Fibroblast of pulmonary artery (primary cell): Measurements from ENCODE around the gene CREBL2.

Experiments used
- DNase-seq: peaks from one replicate; pipeline ENCODE4 v3.0.0-alpha.2; 2010; ENCODE audit warnings: low read depth
- H3K4me3 ChIP-seq: replicated peaks from 2 replicates; pipeline ENCODE4 v1.5.1; 2011; ENCODE audit warnings: low read depth, mild to moderate bottlenecking, control low read depth, low read length, moderate library complexity
- TF ChIP-seq, protein P1 (sequence below): IDR thresholded peaks from 2 replicates; pipeline ENCODE4 v1.5.1; 2011; ENCODE audit warnings: mild to moderate bottlenecking, control low read depth, low read length, inconsistent platforms; ENCODE audit errors: missing control alignments

The CREBL2 gene

DNA sequence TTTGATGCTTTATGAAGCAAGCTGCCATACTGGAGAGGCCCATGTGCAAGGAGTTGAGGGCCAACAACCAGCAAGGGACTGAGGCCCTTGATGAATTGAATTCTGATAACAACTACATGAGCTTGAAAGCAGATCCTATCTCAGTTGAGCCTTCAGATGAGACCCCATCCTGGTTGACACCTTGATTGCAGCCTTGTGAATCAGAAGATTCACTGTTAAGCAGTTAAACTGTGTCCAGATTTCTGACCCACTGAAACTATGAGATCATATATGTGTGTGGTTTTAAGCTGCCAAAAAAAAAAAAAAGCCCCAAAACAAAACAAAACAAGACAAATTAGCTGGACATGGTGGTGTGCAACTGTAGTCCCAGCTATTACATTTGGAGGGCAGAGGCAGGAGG lies 42.2 kb downstream of the CREBL2 start:
- TF ChIP-seq, protein P1, sequence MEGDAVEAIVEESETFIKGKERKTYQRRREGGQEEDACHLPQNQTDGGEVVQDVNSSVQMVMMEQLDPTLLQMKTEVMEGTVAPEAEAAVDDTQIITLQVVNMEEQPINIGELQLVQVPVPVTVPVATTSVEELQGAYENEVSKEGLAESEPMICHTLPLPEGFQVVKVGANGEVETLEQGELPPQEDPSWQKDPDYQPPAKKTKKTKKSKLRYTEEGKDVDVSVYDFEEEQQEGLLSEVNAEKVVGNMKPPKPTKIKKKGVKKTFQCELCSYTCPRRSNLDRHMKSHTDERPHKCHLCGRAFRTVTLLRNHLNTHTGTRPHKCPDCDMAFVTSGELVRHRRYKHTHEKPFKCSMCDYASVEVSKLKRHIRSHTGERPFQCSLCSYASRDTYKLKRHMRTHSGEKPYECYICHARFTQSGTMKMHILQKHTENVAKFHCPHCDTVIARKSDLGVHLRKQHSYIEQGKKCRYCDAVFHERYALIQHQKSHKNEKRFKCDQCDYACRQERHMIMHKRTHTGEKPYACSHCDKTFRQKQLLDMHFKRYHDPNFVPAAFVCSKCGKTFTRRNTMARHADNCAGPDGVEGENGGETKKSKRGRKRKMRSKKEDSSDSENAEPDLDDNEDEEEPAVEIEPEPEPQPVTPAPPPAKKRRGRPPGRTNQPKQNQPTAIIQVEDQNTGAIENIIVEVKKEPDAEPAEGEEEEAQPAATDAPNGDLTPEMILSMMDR: no peak

DNA sequence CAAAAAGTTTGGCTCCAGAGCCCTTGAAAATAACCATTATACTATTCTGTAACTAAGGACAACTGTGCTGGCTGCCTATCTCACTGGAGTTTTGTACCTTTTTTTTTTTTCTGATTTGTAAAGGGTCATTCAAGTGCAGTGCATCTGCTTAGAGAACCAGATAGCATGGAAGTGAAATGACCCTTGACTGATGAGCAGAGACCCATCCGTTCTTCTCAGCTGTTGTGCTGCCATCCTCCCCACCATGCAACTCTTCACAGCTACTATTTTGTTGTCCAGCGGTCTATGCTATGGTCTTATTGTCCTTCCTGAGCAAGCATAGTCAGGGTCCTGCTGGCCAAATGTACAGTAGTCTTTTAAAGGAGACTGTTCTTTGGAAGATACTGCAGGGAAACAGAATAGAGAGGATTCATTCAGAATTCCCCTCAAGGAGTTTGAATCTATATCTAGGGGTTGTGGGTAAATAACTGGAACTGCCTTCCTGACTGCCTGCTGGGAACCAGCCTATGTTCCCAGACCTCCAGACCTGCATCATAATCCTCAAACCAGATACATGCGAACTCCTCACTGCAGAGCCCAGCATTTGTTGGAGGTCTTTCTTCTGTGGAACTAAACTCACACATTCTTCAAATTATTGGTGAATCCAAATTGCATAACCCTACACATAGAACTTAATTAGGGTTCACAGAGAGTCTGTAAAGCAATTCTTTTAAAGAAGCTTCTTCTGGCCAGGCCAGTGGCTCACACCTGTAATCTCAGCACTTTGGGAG lies 43.2 kb downstream of the CREBL2 start:
- TF ChIP-seq, protein P1: no peak
- no peak for DNase-seq
- H3K4me3 ChIP-seq: no peak overlapping the region

More for the DNA sequence above, 42.2 kb downstream of the CREBL2 start:
- DNase-seq: no peak
- no peak overlapping the region for H3K4me3 ChIP-seq

DNA sequence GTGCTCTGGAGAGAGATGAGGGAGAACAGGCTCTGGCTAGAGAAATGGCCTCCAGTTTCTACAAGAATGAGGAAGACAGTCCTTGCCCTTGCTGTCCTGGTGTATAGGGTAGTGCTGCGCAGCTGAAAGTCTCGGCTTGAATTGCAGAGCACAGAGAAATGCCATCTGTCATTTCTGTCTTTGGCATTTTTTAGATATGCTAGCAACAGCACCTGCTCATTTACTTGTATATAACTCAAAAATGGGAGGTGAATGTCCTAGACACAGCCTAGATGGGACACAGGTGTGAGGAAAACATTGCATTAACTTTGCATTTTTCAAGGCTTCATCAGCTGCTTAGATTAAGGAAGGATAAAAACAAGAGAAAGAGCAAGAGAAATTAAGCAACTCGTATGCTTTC lies 48.5 kb downstream of the CREBL2 start:
- no peak for DNase-seq
- no peak overlapping the region for H3K4me3 ChIP-seq
- TF ChIP-seq, protein P1: no peak

DNA sequence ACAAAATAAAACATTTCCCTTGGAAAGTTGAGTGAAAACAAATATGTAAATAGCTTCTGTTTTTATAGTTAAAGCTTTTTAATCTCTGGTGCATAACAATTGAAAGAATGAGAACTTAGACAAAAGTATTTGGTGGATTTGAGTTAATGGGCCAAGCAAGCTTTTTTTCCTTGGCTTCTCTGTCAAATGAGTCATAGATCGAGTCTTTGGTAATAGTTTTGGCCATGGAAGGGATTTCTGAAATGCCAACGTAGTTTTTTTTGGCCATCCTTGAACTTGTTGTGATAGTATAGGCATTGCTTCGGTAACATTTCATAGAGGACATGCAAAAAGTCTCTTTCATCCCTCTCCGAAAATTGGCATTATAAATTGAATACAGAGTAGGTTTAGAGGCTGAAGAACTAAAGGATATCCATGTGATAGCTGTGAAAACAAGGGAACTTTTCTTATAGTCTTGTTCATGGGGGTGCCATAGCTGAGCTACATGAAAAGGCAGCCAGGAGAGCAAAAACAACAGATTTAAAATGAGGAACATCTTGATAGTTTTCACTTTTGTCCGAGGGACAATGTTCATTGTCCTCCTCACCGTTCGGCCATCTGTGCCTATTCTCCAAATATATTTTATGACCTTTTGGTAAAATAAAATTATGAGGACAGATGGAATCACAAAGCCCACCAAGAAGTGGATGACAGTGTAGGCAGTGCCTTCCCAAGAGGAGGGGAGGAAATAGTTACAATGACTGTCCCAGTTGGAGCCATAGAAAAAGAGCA lies 49.6 kb downstream of the CREBL2 start:
- peak; percentile 86 for DNase-seq
- TF ChIP-seq, protein P1: no peak
- no peak overlapping the region for H3K4me3 ChIP-seq

DNA sequence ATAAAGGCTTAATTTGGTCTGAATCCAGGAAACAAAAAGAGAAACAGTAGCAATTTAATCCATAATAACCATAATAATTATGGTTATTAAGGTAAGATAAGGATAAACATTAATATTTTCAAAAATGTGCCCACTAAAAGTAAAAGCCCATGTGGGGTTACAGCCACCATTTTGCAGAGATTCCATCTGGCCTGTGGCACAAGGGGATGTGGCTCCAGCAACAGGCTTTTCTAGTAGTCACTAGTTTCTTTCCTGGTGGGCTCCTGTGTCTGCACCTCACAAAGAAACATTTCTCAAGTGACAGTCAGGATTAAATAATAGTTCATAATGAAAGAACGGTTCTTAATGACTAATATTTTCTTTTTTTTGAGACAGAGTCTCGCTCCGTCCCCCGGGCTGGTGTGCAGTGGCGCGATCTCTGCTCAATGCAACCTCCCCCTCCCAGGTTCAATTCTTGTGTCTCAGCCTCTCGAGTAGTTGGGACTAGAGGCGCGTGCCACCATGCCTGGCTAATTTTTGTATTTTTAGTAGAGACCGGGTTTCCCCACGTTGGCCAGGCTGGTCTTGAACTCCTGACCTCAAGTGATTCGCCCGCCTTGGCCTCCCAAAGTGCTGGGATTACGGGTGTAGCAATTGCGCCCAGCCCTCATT lies 52.1 kb downstream of the CREBL2 start:
- DNase-seq: no peak
- no peak overlapping the region for H3K4me3 ChIP-seq
- TF ChIP-seq, protein P1: no peak

DNA sequence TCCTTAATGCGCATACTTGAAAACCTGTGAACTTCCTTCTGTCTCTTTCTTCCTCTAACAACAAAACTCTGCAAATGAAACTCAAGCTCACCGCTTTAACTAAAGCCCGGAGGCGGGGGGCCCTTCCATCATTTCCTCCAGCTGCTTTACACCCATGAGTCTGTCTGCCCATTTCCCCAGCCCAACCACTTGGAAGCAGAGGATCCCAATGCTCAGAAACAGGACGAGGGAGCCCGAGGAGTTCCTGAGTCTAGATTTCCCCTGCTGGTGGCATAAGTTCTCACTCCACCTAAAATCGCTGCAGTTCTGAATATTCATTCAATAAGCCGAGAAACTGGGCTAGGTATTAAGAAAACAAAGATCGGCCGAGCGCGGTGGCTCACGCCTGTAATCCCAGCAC lies 53.5 kb downstream of the CREBL2 start:
- TF ChIP-seq, protein P1: no peak
- H3K4me3 ChIP-seq: no peak overlapping the region
- DNase-seq: no peak
